Measurements from ENCODE around the gene WDFY4. TPM values are rescaled to one million over a fixed set of nuclear protein-coding genes. Genes with fewer than 3 reads are reported as not detected.

The WDFY4 gene
- total and polyA plus RNA-seq, 7 experiments from 2014 or later: 0.12 to 39.3 (median 1.5) TPM

GRCh38 chr10:49000437-49001398, 316.0 kb downstream of the WDFY4 start:
- Mint-ChIP-seq H3K27ac (no peak overlapping the region), H3K36me3 (no peaks in the 10 kb centered on the region)

GRCh38 chr10:49001402-49001801, 316.7 kb downstream of the WDFY4 start:
- Histone ChIP-seq H3K27me3 (ENCODE audit: control insufficient read depth in 2 of 2, insufficient read depth in 2 of 2, low read length in 2 of 2) (no peaks in the 10 kb centered on the region), H3K36me3 (ENCODE audit: control insufficient read depth in 2 of 3, insufficient read depth in 3 of 3, low read length in 3 of 3) (no peaks in the 10 kb centered on the region), H3K9me3 (ENCODE audit: control insufficient read depth in 2 of 3, low read length in 3 of 3) (no peaks in the 10 kb centered on the region), H3K27ac (ENCODE audit: low read depth, low read length) (no peak overlapping the region), H3K4me1 (ENCODE audit: control insufficient read depth in 2 of 2, insufficient read depth in 2 of 2, low read length in 2 of 2) (no peaks in the 10 kb centered on the region), H3K4me3 (ENCODE audit: low read length) (no peak overlapping the region)
- no peak for DNase-seq
- no peak overlapping the region for H3K27ac Mint-ChIP-seq
- ATAC-seq: no peak
- peaks cover 0 to 5% (median 0%) of the 10 kb centered on the region in 5 donors for H3K27me3 Mint-ChIP-seq
- intact Hi-C loops (cut with micrococcal nuclease): no loop called here
- H3K4me1 Mint-ChIP-seq: peaks cover 0 to 2% (median 0%) of the 10 kb centered on the region in 7 donors
- no peak overlapping the region for H3K4me3 Mint-ChIP-seq
- H3K36me3 Mint-ChIP-seq: no peaks in the 10 kb centered on the region
- POLR2A ChIA-PET: no interaction called here
- CTCF ChIA-PET: no interaction called here
- peaks cover 0 to 4% (median 0%) of the 10 kb centered on the region in 11 donors for H3K9me3 Mint-ChIP-seq

More at GRCh38 chr10:49000437-49001398, 316.0 kb downstream of the WDFY4 start:
- no peak overlapping the region for H3K4me3 ChIP-seq (ENCODE audit: low read length)
- no peaks in the 10 kb centered on the region for H3K4me1 ChIP-seq (ENCODE audit: control insufficient read depth in 2 of 2, insufficient read depth in 2 of 2, low read length in 2 of 2)
- H3K36me3 ChIP-seq (ENCODE audit: control insufficient read depth in 2 of 3, insufficient read depth in 3 of 3, low read length in 3 of 3): no peaks in the 10 kb centered on the region
- DNase-seq (no peak), ATAC-seq (no peak)
- intact Hi-C loops (cut with micrococcal nuclease): no loop called here
- no peak overlapping the region for H3K27ac ChIP-seq (ENCODE audit: low read depth, low read length)
- H3K4me3 Mint-ChIP-seq: no peak overlapping the region
- H3K27me3 Mint-ChIP-seq: peaks cover 0 to 5% (median 0%) of the 10 kb centered on the region in 5 donors
- H3K9me3 Mint-ChIP-seq: peaks cover 0 to 3% (median 0%) of the 10 kb centered on the region in 11 donors
- CTCF ChIA-PET: no interaction called here
- H3K27me3 ChIP-seq (ENCODE audit: control insufficient read depth in 2 of 2, insufficient read depth in 2 of 2, low read length in 2 of 2): no peaks in the 10 kb centered on the region
- H3K4me1 Mint-ChIP-seq: peaks cover 0 to 2% (median 0%) of the 10 kb centered on the region in 7 donors
- POLR2A ChIA-PET: no interaction called here
- H3K9me3 ChIP-seq (ENCODE audit: control insufficient read depth in 2 of 3, low read length in 3 of 3): no peaks in the 10 kb centered on the region

- H3K9me3 Mint-ChIP-seq: peaks cover 0 to 4% (median 0%) of the 10 kb centered on the region in 11 donors
- Histone ChIP-seq H3K9me3 (ENCODE audit: control insufficient read depth in 2 of 3, low read length in 3 of 3) (no peaks in the 10 kb centered on the region), H3K4me1 (ENCODE audit: control insufficient read depth in 2 of 2, insufficient read depth in 2 of 2, low read length in 2 of 2) (no peaks in the 10 kb centered on the region), H3K27me3 (ENCODE audit: control insufficient read depth in 2 of 2, insufficient read depth in 2 of 2, low read length in 2 of 2) (no peaks in the 10 kb centered on the region), H3K36me3 (ENCODE audit: control insufficient read depth in 2 of 3, insufficient read depth in 3 of 3, low read length in 3 of 3) (no peaks in the 10 kb centered on the region), H3K27ac (ENCODE audit: low read depth, low read length) (no peak overlapping the region), H3K4me3 (ENCODE audit: low read length) (no peak overlapping the region)
- DNase-seq (no peak), ATAC-seq (no peak)
- no peak overlapping the region for H3K4me3 Mint-ChIP-seq
- H3K4me1 Mint-ChIP-seq: peaks cover 0 to 2% (median 0%) of the 10 kb centered on the region in 7 donors
- CTCF ChIA-PET: no interaction called here
- intact Hi-C loops (cut with micrococcal nuclease): no loop called here
- H3K36me3 Mint-ChIP-seq: no peaks in the 10 kb centered on the region
- H3K27ac Mint-ChIP-seq: no peak overlapping the region
- peaks cover 0 to 5% (median 0%) of the 10 kb centered on the region in 5 donors for H3K27me3 Mint-ChIP-seq
- POLR2A ChIA-PET: no interaction called here
Observed at GRCh38 chr10:49001870-49002672, 317.4 kb downstream of the WDFY4 start.

- peaks cover 0 to 2% (median 0%) of the 10 kb centered on the region in 7 donors for H3K4me1 Mint-ChIP-seq
- CTCF ChIA-PET: no interaction called here
Observed at GRCh38 chr10:49005270-49005669, 320.6 kb downstream of the WDFY4 start.

GRCh38 chr10:49007129-49007528, 322.5 kb downstream of the WDFY4 start:
- Histone ChIP-seq H3K27me3 (ENCODE audit: control insufficient read depth in 2 of 2, insufficient read depth in 2 of 2, low read length in 2 of 2) (no peaks in the 10 kb centered on the region), H3K27ac (ENCODE audit: low read depth, low read length) (no peak overlapping the region), H3K36me3 (ENCODE audit: control insufficient read depth in 2 of 3, insufficient read depth in 3 of 3, low read length in 3 of 3) (no peaks in the 10 kb centered on the region), H3K4me1 (ENCODE audit: control insufficient read depth in 2 of 2, insufficient read depth in 2 of 2, low read length in 2 of 2) (no peaks in the 10 kb centered on the region), H3K4me3 (ENCODE audit: low read length) (no peak overlapping the region), H3K9me3 (ENCODE audit: control insufficient read depth in 2 of 3, low read length in 3 of 3) (no peaks in the 10 kb centered on the region)
- ChIA-PET POLR2A (no interaction called here), CTCF (no interaction called here)
- Mint-ChIP-seq H3K27me3 (peaks cover 0 to 4% (median 0%) of the 10 kb centered on the region in 5 donors), H3K36me3 (no peaks in the 10 kb centered on the region), H3K4me1 (no peaks in the 10 kb centered on the region), H3K9me3 (peaks cover 0 to 4% (median 0%) of the 10 kb centered on the region in 11 donors), H3K4me3 (no peak overlapping the region), H3K27ac (no peak overlapping the region)
- ATAC-seq (no peak), DNase-seq (no peak)
- intact Hi-C loops (cut with micrococcal nuclease): no loop called here

More at GRCh38 chr10:49005270-49005669, 320.6 kb downstream of the WDFY4 start:
- intact Hi-C loops (cut with micrococcal nuclease): no loop called here
- ATAC-seq (no peak), DNase-seq (no peak)
- no peak overlapping the region for H3K4me3 Mint-ChIP-seq
- Histone ChIP-seq H3K36me3 (ENCODE audit: control insufficient read depth in 2 of 3, insufficient read depth in 3 of 3, low read length in 3 of 3) (no peaks in the 10 kb centered on the region), H3K4me1 (ENCODE audit: control insufficient read depth in 2 of 2, insufficient read depth in 2 of 2, low read length in 2 of 2) (no peaks in the 10 kb centered on the region), H3K27ac (ENCODE audit: low read depth, low read length) (no peak overlapping the region), H3K9me3 (ENCODE audit: control insufficient read depth in 2 of 3, low read length in 3 of 3) (no peaks in the 10 kb centered on the region), H3K27me3 (ENCODE audit: control insufficient read depth in 2 of 2, insufficient read depth in 2 of 2, low read length in 2 of 2) (no peaks in the 10 kb centered on the region), H3K4me3 (ENCODE audit: low read length) (no peak overlapping the region)
- peaks cover 0 to 3% (median 0%) of the 10 kb centered on the region in 5 donors for H3K27me3 Mint-ChIP-seq
- no peak overlapping the region for H3K27ac Mint-ChIP-seq
- POLR2A ChIA-PET: no interaction called here
- H3K36me3 Mint-ChIP-seq: no peaks in the 10 kb centered on the region
- peaks cover 0 to 4% (median 0%) of the 10 kb centered on the region in 11 donors for H3K9me3 Mint-ChIP-seq

- Mint-ChIP-seq H3K4me1 (no peaks in the 10 kb centered on the region), H3K27ac (no peak overlapping the region), H3K4me3 (no peak overlapping the region), H3K36me3 (no peaks in the 10 kb centered on the region), H3K9me3 (peaks cover 0 to 4% (median 0%) of the 10 kb centered on the region in 11 donors), H3K27me3 (peaks cover 0 to 9% (median 0%) of the 10 kb centered on the region in 5 donors)
- DNase-seq (no peak), ATAC-seq (no peak)
- H3K4me3 ChIP-seq (ENCODE audit: low read length): no peak overlapping the region
- H3K4me1 ChIP-seq (ENCODE audit: control insufficient read depth in 2 of 2, insufficient read depth in 2 of 2, low read length in 2 of 2): no peaks in the 10 kb centered on the region
- H3K36me3 ChIP-seq (ENCODE audit: control insufficient read depth in 2 of 3, insufficient read depth in 3 of 3, low read length in 3 of 3): no peaks in the 10 kb centered on the region
- ChIA-PET POLR2A (no interaction called here), CTCF (no interaction called here)
- no peaks in the 10 kb centered on the region for H3K27me3 ChIP-seq (ENCODE audit: control insufficient read depth in 2 of 2, insufficient read depth in 2 of 2, low read length in 2 of 2)
- H3K27ac ChIP-seq (ENCODE audit: low read depth, low read length): no peak overlapping the region
- H3K9me3 ChIP-seq (ENCODE audit: control insufficient read depth in 2 of 3, low read length in 3 of 3): no peaks in the 10 kb centered on the region
- intact Hi-C loops (cut with micrococcal nuclease): no loop called here
Observed at GRCh38 chr10:49008091-49008490, 323.4 kb downstream of the WDFY4 start.
